GM19099 (cell line): Measurements from ENCODE around the gene TCN1.

Experiments
- POLR2A ChIP-seq: IDR thresholded peaks from 3 replicates; pipeline ENCODE4 v1.6.1; 2011; ENCODE audit warnings: low read depth; ENCODE audit not compliant: insufficient read length; ENCODE audit errors: extremely low read depth

The TCN1 gene

DNA sequence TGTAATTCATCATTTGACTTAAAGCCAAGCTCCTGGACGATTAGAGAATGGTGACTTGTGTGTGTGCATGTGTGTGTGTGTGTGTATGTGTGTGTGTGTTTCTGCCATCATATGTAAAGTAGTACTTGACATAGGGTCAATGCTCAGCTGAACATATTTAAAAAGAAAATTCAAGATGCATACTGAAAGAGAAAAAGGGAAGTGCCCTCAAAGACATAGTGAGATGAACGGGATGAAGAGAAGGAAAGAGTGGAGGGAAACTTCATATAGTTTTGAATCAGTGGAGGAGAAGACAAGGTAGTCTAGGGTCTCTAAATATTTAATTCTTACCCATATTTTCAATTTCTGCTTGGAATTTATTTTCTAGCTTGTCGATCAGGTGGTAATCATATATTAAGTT is 4.0 kb downstream of the TCN1 start:
- TF ChIP-seq POLR2A, result no peak

DNA sequence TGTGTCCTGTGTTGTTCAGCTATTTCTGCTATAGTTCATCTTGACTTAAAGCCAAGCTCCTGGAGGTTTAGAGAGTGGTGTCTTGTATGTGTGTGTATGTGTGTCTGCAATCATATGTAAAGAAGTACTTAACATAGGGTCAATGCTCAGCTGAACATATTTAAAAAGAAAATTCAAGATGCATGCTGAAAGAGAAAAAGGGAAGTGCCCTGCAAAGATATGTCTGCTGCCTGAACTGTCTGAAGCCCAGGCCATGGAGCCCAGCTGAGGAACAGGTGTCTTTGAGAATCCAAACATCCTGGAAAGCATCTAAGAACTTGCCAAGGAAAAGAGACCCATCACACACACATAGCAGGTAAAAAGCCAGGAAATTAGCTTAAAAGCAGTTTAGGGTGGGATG is 6.6 kb downstream of the TCN1 start:
- TF ChIP-seq POLR2A, result no peak

- TF ChIP-seq POLR2A, result no peak
Observed at GRCh38 chr11:59857439-59858434, 8.6 kb downstream of the TCN1 start.

GRCh38 chr11:59854871-59855270 is 11.4 kb downstream of the TCN1 start:
- no peak for TF ChIP-seq POLR2A

DNA sequence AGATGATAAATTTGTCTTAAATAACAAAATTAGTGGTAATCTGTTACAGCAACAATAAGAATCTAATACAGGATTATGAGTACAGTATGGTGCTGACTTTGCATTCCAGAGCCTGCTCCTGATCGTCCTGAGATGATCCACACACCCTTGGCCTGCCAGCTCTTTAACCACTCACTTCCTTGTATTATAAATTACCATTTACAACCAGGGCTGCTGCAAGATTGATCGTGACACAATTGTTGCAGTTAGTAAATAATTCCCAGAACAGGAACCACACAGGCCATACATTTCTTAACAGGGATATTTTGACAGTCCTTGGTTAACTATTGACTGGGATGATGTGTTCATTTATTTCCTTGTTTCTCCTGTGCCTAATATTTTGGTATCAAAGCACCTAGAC is 17.2 kb downstream of the TCN1 start:
- no peak for TF ChIP-seq POLR2A

GRCh38 chr11:59847626-59848025 is 18.7 kb downstream of the TCN1 start:
- TF ChIP-seq POLR2A, result no peak

- no peak for TF ChIP-seq POLR2A
Observed at GRCh38 chr11:59846556-59846955, 19.7 kb downstream of the TCN1 start.

DNA sequence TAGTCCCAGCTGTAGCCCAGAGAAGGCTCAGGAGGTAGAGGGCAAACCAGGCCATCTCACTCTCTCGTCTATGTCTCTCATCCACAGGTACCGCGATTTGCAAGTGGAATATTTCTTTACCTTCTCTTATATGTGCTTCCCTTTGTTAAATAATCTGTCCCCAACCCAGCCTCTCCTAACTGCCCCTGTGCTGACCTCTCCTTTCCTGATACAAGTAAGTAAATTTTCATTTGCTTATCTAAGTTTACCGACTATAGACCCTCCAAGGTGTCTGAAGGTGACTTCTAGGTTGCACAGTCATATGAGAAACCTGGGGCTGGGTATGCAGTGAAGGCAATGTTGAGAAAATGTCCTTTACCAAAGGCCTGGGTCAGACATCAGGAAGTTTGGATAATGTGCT is 20.9 kb downstream of the TCN1 start, which contains the start of gene CBLIF:
CBLIF (minus strand) TSS at position 101 of the 400 bp plus-strand sequence; CDS start at position 55, 46 bp downstream.
- no peak for TF ChIP-seq POLR2A

DNA sequence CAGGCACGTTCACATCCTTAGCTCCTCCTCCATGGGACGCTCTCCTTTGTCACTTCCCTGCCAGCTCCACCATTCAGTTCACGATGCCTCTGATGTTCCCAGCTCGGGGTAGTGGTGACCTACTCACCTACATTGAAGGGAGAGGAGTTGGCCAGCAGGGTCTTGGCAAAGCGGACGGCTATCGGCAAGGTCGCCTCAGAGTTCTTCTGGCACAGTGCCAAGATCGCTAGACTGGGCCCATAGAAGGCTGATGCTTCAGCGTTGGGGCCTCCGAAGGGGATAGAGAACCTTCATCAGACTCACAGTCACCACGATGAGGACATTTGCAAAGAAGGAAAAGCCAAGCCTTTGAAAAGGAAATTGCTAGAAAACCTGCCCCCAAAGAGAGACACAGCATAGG is 24.0 kb downstream of the TCN1 start:
- no peak for TF ChIP-seq POLR2A

- no peak for TF ChIP-seq POLR2A
Observed at GRCh38 chr11:59841514-59841913, 24.8 kb downstream of the TCN1 start.

DNA sequence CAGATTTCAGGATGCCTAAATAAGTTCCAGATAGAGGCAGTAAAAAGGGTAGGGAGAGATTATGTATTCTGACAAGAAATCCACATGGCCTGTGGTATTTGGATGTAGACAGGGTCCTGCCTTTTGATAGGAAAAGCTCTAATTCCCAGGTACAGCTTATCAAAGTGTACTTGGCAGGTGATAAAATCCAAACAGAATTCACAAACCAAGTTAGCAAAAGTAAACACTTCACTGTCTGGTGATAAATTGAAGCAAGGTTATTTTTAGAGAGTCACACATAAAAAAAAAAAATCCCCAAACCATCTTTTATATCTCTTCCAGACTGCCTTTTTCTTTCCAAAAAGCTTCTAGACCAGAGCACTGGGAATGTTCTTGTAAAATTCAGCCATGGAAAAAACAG is 26.7 kb downstream of the TCN1 start:
- TF ChIP-seq POLR2A, result no peak

DNA sequence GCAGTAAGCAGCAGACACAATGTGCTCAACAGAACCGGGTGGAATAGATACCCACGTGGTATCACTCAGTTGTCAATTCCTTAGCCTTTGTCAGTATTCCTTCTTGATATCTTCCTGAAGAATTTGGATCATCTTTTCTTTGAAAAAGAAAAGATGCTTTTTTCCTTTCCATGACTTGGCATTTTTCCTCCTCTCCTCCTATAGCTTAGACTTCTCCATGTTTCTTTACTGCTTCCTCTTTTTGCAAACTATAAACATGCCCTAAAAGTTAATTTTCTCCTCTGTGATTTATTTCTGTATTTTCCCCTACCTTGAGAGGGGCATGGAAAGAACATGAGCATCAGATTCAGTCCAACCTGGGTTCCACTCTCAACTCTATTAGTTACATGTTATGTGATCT is 32.7 kb downstream of the TCN1 start:
- no peak for TF ChIP-seq POLR2A

GRCh38 chr11:59829358-59829757 is 36.9 kb downstream of the TCN1 start:
- TF ChIP-seq POLR2A, result no peak

DNA sequence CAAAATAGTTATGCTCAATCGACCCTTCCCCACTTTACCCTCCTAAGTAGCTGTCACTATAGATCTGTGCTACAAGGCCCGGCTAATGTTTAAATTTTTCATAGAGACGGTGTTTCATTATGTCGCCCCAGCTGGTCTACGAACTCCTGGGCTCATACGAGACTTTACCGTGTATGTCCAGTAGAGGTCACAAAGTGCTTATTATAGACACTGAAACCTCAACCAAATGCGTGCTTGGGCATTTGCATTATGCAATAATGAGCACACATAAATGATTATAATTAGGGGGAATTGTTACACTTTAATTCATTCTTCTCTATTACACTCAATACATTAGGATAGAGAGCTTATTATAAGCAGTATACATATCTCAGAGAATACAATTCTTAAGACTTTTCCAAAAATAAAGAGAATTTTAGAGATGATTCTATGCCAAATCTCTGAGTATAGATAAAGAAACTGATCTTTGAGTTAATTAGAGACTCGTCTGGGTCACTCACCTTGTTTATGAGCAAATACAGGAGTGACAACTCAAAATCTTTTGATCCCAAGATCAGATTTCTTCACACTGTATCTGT is 43.2 kb downstream of the TCN1 start:
- no peak for TF ChIP-seq POLR2A

DNA sequence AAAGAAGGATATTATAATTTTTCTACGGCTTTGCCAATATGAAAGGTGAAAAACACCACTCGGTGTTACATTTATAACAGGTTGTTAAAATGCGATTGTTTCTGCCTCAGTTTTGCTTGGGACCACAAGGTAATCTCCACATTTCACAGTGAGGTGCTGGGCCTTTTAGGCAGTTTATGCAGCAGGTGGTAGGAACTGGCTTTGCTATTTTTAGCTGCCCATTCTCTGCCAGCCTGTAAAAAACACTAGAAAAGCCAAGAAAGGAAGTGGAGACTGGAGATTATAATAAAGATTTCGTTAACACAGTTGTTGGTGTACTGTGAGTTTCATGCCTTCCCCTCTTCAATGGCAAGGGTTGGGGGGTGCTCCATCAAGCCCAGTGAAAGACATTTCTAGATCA is 47.7 kb downstream of the TCN1 start:
- TF ChIP-seq POLR2A, result no peak

DNA sequence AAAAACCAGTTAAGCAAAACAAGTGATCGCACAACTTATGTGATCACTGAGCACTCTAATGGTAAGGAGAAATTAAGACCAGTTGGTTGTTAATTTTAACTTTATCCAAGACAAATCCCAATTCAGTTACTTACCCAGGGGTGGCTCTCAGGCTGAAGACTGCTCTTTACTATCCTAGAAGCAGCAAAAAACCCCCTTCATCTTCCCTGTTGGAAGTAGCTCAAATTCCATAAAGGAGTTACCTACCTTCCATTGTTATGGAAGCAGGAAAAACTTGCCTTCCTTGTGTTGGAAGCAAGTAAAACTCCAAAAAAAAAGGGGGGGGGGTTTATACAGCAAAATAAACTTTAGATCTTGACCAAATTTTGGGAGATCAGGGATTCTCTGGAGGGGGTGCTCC is 50.5 kb downstream of the TCN1 start:
- no peak for TF ChIP-seq POLR2A
